Measurements from ENCODE around the gene GPRIN1.

GRCh38 chr5:176653401-176654385 lies 43.7 kb upstream of the GPRIN1 start:
- TF ChIP-seq CTCF (IDR thresholded peaks at IDR 0.05) (no peak), POLR2A (IDR thresholded peaks at IDR 0.05) (no peak)

Data from Peyer's patch (tissue), 4 donors.